ENCODE data around the gene GTF2A1L. TPM values are rescaled to one million over a fixed set of nuclear protein-coding genes. Genes with fewer than 3 reads are reported as not detected.

Gene GTF2A1L
- total and polyA plus RNA-seq, 10 of the 15 experiments (the other 5 are each of a cell fraction or from before 2014, with no cell fraction given) = not detected

DNA sequence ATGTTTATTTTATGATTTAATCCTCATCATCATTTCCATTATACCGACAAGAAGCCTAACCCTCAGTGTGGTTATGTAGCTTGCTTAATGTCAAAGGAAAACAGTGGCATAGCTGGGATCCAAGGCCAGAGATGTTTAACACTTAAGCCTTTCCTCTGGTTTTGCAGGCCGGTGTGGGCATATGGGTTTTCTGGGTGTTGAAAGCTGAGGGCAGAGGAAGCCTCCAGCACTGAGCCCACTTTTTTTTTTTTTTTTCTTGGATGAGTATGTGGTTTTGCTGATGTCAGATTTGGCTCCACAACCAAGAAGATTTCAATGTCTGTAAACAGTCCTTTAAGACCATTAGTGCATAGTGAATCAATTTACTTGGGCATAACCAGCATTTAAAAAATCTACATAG lies 96.6 kb downstream of the GTF2A1L start (continued):
- TF ChIP-seq, protein P1, sequence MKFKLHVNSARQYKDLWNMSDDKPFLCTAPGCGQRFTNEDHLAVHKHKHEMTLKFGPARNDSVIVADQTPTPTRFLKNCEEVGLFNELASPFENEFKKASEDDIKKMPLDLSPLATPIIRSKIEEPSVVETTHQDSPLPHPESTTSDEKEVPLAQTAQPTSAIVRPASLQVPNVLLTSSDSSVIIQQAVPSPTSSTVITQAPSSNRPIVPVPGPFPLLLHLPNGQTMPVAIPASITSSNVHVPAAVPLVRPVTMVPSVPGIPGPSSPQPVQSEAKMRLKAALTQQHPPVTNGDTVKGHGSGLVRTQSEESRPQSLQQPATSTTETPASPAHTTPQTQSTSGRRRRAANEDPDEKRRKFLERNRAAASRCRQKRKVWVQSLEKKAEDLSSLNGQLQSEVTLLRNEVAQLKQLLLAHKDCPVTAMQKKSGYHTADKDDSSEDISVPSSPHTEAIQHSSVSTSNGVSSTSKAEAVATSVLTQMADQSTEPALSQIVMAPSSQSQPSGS (IDR thresholded peaks at IDR 0.05; ENCODE audit: low read length) = no peak
- TF ChIP-seq NFYA (IDR thresholded peaks at IDR 0.05; ENCODE audit: borderline replicate concordance, low read depth, low read length) (no peak), RELA (IDR thresholded peaks at IDR 0.05; ENCODE audit: borderline replicate concordance, partially characterized antibody) (no peak), LARP7 (IDR thresholded peaks at IDR 0.05) (no peak), ETV6 (conservative IDR thresholded peaks at IDR 0.05 in 1 of 2, IDR thresholded peaks at IDR 0.05 in 1 of 2; ENCODE audit: borderline replicate concordance in 1 of 2, low read depth in 1 of 2) (no peak)

DNA sequence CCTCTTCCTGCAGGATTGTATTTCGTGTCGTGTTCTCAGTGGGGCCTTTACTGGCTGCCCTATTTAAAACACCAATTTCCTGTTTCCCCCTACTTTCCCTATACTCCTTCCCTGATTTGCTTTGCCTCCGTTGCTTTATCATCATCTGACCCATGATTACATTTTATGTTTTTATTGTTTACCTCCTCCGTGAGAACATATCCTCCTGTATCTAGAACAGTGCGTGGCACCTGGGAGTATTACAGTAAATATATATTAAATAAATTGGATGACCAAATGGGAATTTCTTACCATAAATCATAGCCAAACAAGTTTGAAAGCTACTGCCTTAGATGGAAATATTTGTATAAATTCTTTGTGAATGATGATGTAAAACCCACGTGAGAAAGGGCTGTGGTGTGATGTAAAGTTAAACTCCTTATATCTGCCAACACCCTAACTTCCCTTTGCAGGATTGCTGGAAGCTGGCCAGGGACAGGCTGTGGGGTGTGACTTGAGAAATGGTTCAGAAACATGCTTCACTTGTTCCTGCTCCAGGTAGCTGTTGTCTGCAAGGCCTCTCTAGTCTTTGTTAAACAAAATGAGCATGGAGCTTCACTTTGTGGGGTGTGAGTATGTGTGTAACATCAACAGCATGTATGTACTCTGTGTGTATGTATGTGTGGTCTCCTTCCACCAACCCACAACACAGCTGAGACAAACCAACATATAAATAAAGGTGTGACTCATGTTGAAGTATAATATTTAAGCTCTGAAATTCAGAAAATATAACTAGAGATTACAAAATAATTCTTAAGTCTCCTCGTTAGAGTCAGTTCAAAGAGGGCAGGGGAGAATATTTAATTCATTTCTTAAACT lies 97.6 kb downstream of the GTF2A1L start:
- DNase-seq (ENCODE audit: low read depth, low spot score) = no peak
- BruUV-seq (replicated peaks) = no TSS peak
- Histone ChIP-seq H3K4me1 (ENCODE audit: control insufficient read depth, insufficient read depth, low read length) (no peaks in the 10 kb centered on the region), H2AFZ (ENCODE audit: control insufficient read depth, low read depth, low read length) (no peak overlapping the region), H3K9ac (ENCODE audit: control insufficient read depth, insufficient read depth, low read length) (no peak overlapping the region), H3K4me3 (no peak overlapping the region), H3K27me3 (replicated peaks in 1 of 2; ENCODE audit: control insufficient read depth in 2 of 2, insufficient read depth in 2 of 2, low read length in 1 of 2) (no peaks in the 10 kb centered on the region; a peak in 1 of 4 replicates), H4K20me1 (ENCODE audit: control insufficient read depth, insufficient read depth) (no peaks in the 10 kb centered on the region), H3K36me3 (ENCODE audit: control insufficient read depth in 2 of 2, insufficient read depth in 2 of 2, low read length in 1 of 2) (no peaks in the 10 kb centered on the region), H3K9me3 (replicated peaks; ENCODE audit: control insufficient read depth, insufficient read depth, low read length) (no peaks in the 10 kb centered on the region), H3K4me2 (ENCODE audit: control insufficient read depth, insufficient read depth) (no peak overlapping the region), H3K27ac (ENCODE audit: control insufficient read depth, insufficient read depth) (no peak overlapping the region), H3K79me2 (ENCODE audit: control insufficient read depth, insufficient read depth, low read length) (no peaks in the 10 kb centered on the region)
- no peak for ATAC-seq
- SMC1A ChIA-PET (ENCODE audit: uncharacterized antibody, unreplicated experiment) = no interaction called here
- RAD21 ChIA-PET (ENCODE audit: unreplicated experiment) = no interaction called here
- CTCF ChIA-PET = no interaction called here
- in situ Hi-C loops (cut with MboI) = no loop called here
- intact Hi-C loops (cut with micrococcal nuclease; ENCODE audit: unreplicated experiment) = no loop called here
- POLR2A ChIA-PET = no interaction called here
- FAIRE-seq = no peak
- WGBS (ENCODE audit: insufficient coverage, insufficient replicate concordance, low lambda C conversion rate, missing lambda C conversion rate) = 0% methylated on average over 7 of the region's 7 CpGs
- TF ChIP-seq ASH2L (IDR thresholded peaks at IDR 0.05; ENCODE audit: borderline replicate concordance, low read depth) (no peak), KDM1A (IDR thresholded peaks at IDR 0.05; ENCODE audit: borderline replicate concordance) (no peak), MTA2 (IDR thresholded peaks at IDR 0.05; ENCODE audit: low read depth) (no peak), CHD2 (IDR thresholded peaks at IDR 0.05; ENCODE audit: borderline replicate concordance, low read depth, low read length) (no peak), NR2C2 (IDR thresholded peaks at IDR 0.05; ENCODE audit: borderline replicate concordance, control insufficient read depth, insufficient read length, low read depth) (no peak), CREB1 (IDR thresholded peaks at IDR 0.05; ENCODE audit: low read depth) (no peak), FOS (IDR thresholded peaks at IDR 0.05; ENCODE audit: borderline replicate concordance, extremely low read depth, insufficient read length) (no peak), DPF2 (IDR thresholded peaks at IDR 0.05) (no peak), SREBF1 (IDR thresholded peaks at IDR 0.05; ENCODE audit: low read length) (no peak), SIN3A (IDR thresholded peaks at IDR 0.05; ENCODE audit: low read depth, low read length) (no peak), EGR1 (IDR thresholded peaks at IDR 0.05; ENCODE audit: borderline replicate concordance in 1 of 2, low read depth in 2 of 2, low read length in 2 of 2) (no peak), ETV6 (conservative IDR thresholded peaks at IDR 0.05 in 1 of 2, IDR thresholded peaks at IDR 0.05 in 1 of 2; ENCODE audit: borderline replicate concordance in 1 of 2, low read depth in 1 of 2) (no peak), RCOR1 (conservative IDR thresholded peaks at IDR 0.05; ENCODE audit: low read depth, low read length) (no peak), RB1 (IDR thresholded peaks at IDR 0.05; ENCODE audit: borderline replicate concordance) (no peak), POLR2AphosphoS5 (IDR thresholded peaks at IDR 0.05; ENCODE audit: low read length) (no peak), RUNX3 (IDR thresholded peaks at IDR 0.05; ENCODE audit: low read length) (no peak), SRF (IDR thresholded peaks at IDR 0.05; ENCODE audit: low read depth in 2 of 2, low read length in 2 of 2) (no peak)
- TF ChIP-seq, protein P2, sequence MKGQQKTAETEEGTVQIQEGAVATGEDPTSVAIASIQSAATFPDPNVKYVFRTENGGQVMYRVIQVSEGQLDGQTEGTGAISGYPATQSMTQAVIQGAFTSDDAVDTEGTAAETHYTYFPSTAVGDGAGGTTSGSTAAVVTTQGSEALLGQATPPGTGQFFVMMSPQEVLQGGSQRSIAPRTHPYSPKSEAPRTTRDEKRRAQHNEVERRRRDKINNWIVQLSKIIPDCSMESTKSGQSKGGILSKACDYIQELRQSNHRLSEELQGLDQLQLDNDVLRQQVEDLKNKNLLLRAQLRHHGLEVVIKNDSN (IDR thresholded peaks at IDR 0.05; ENCODE audit: borderline replicate concordance, extremely low read length, insufficient read depth, low read depth, low read length) = no peak
